ENCODE results near the gene KDM4B. TPM values are rescaled to one million over a fixed set of nuclear protein-coding genes. Genes with fewer than 3 reads are reported as not detected.
A peak's percentile ranks its signal among the peaks of the same experiment; 100 is the strongest.

The KDM4B gene
- total RNA-seq, 1 donor: 22.1 TPM

DNA sequence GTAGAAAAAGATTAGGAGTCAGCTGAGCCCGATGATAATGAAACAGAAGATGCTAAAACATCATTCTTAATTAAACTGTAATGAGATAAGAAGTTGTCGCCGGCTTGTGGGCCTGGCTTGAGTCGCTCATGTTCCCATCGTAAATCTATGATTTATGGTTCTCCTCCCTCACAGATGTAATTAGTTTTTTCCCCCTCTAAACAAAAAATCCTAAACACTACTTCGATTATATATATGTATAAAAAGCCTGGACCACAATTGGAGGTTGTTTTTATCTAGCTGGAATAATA is 220.3 kb downstream of the KDM4B start:
- TF ChIP-seq, protein P1, sequence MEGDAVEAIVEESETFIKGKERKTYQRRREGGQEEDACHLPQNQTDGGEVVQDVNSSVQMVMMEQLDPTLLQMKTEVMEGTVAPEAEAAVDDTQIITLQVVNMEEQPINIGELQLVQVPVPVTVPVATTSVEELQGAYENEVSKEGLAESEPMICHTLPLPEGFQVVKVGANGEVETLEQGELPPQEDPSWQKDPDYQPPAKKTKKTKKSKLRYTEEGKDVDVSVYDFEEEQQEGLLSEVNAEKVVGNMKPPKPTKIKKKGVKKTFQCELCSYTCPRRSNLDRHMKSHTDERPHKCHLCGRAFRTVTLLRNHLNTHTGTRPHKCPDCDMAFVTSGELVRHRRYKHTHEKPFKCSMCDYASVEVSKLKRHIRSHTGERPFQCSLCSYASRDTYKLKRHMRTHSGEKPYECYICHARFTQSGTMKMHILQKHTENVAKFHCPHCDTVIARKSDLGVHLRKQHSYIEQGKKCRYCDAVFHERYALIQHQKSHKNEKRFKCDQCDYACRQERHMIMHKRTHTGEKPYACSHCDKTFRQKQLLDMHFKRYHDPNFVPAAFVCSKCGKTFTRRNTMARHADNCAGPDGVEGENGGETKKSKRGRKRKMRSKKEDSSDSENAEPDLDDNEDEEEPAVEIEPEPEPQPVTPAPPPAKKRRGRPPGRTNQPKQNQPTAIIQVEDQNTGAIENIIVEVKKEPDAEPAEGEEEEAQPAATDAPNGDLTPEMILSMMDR (IDR thresholded peaks at IDR 0.05; ENCODE audit: extremely low read depth, low read depth, low read length): no peak
- H2AFZ ChIP-seq (ENCODE audit: low read length): peak overlapping the region; percentile 42
- no peak for DNase-seq (ENCODE audit: insufficient read length, low spot score, missing footprints)

DNA sequence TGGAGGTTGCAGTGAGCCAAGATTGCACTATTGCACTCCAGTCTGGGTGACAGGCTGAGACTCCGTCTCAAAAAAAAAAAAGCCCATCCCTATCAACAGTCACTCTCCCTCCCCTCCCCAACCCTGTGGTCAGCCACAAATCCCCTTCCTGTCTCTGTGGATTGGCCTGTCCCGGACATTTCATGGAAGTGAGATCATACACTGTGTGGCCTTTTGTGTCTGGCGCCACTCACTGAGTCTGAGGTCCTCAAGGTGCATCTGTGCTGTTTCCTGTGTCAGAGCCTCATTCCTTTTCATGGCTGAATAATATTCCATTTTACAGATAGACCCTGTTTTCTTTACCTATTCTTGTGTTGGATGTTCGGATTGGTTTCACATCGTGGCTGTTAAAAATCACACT is 222.2 kb downstream of the KDM4B start:
- Histone ChIP-seq H3K79me2 (ENCODE audit: insufficient read depth, low read length) (no peaks in the 10 kb centered on the region), H3K4me2 (ENCODE audit: insufficient read depth, low read length) (no peak overlapping the region), H3K4me3 (ENCODE audit: insufficient read depth, low read length) (no peak overlapping the region), H3K4me1 (ENCODE audit: insufficient read depth, low read length) (peaks cover 4% of the 10 kb centered on the region), H3K27me3 (ENCODE audit: insufficient read depth, low read length) (no peaks in the 10 kb centered on the region), H3K27ac (ENCODE audit: low read depth, low read length) (no peak overlapping the region), H2AFZ (ENCODE audit: low read length) (no peak overlapping the region), H3K9me3 (ENCODE audit: low read depth, low read length) (no peaks in the 10 kb centered on the region), H4K20me1 (ENCODE audit: insufficient read depth, low read length) (no peaks in the 10 kb centered on the region), H3K36me3 (ENCODE audit: insufficient read depth, low read length) (no peaks in the 10 kb centered on the region)
- TF ChIP-seq, protein P1 (IDR thresholded peaks at IDR 0.05; ENCODE audit: extremely low read depth, low read depth, low read length): no peak
- no peak for DNase-seq (ENCODE audit: insufficient read length, low spot score, missing footprints)

More for the DNA sequence above, 220.3 kb downstream of the KDM4B start:
- H3K4me1 ChIP-seq (ENCODE audit: insufficient read depth, low read length): peaks cover 4% of the 10 kb centered on the region
- no peaks in the 10 kb centered on the region for H4K20me1 ChIP-seq (ENCODE audit: insufficient read depth, low read length)
- H3K9me3 ChIP-seq (ENCODE audit: low read depth, low read length): no peaks in the 10 kb centered on the region
- peak overlapping the region; percentile 50 for H3K4me2 ChIP-seq (ENCODE audit: insufficient read depth, low read length)
- peak overlapping the region; percentile 10 for H3K4me3 ChIP-seq (ENCODE audit: insufficient read depth, low read length)
- no peaks in the 10 kb centered on the region for H3K79me2 ChIP-seq (ENCODE audit: insufficient read depth, low read length)
- no peak overlapping the region for H3K27ac ChIP-seq (ENCODE audit: low read depth, low read length)
- H3K27me3 ChIP-seq (ENCODE audit: insufficient read depth, low read length): no peaks in the 10 kb centered on the region
- no peaks in the 10 kb centered on the region for H3K36me3 ChIP-seq (ENCODE audit: insufficient read depth, low read length)

DNA sequence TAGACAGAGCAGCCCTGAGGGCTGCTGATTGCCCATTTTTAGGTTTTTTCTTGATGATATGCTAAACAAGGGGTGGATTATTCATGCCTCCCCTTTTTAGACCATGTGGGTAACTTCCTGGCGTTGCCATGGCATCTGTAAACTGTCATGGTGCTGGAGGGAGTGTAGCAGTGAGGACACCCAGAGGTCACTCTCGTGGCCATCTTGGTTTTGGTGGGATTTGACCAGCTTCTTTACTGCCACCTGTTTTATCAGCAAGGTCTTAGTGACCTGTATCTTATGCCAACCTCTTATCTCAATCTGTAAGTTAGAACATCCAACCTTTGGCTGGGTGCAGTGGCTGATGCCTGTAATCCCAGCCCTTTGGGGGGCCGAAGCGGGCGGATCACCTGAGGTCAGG is 223.7 kb downstream of the KDM4B start:
- no peaks in the 10 kb centered on the region for H3K9me3 ChIP-seq (ENCODE audit: low read depth, low read length)
- H3K27me3 ChIP-seq (ENCODE audit: insufficient read depth, low read length): no peaks in the 10 kb centered on the region
- H3K27ac ChIP-seq (ENCODE audit: low read depth, low read length): no peak overlapping the region
- no peak overlapping the region for H3K4me3 ChIP-seq (ENCODE audit: insufficient read depth, low read length)
- DNase-seq (ENCODE audit: insufficient read length, low spot score, missing footprints): no peak
- TF ChIP-seq, protein P1 (IDR thresholded peaks at IDR 0.05; ENCODE audit: extremely low read depth, low read depth, low read length): no peak
- H3K4me1 ChIP-seq (ENCODE audit: insufficient read depth, low read length): peaks cover 4% of the 10 kb centered on the region
- H2AFZ ChIP-seq (ENCODE audit: low read length): no peak overlapping the region
- no peaks in the 10 kb centered on the region for H3K36me3 ChIP-seq (ENCODE audit: insufficient read depth, low read length)
- no peak overlapping the region for H3K4me2 ChIP-seq (ENCODE audit: insufficient read depth, low read length)
- no peaks in the 10 kb centered on the region for H3K79me2 ChIP-seq (ENCODE audit: insufficient read depth, low read length)
- H4K20me1 ChIP-seq (ENCODE audit: insufficient read depth, low read length): no peaks in the 10 kb centered on the region

DNA sequence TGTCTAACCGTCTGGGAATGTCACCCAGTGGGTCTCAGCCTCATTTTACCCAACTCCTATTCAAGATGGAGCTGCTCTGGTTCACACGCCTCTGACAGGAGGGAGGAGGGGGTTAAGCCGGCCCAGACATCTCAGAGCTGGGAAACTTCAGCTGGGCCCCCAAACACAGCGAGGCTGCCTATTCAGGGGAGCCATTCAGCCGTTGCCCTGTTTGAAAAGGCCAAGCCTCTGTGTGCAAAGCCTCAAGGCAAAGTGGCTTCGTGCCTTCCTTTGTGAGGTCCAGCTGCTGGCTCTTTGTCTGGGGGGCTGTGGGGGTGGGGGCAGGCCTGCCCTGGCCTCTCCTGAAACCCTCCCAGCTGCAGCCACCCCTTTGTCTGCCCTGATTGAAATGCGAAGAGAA is 224.3 kb downstream of the KDM4B start:
- Histone ChIP-seq H3K27ac (ENCODE audit: low read depth, low read length) (no peak overlapping the region), H3K9me3 (ENCODE audit: low read depth, low read length) (no peaks in the 10 kb centered on the region), H2AFZ (ENCODE audit: low read length) (no peak overlapping the region), H3K4me3 (ENCODE audit: insufficient read depth, low read length) (no peak overlapping the region), H3K4me1 (ENCODE audit: insufficient read depth, low read length) (peaks cover 4% of the 10 kb centered on the region), H3K36me3 (ENCODE audit: insufficient read depth, low read length) (no peaks in the 10 kb centered on the region), H3K79me2 (ENCODE audit: insufficient read depth, low read length) (no peaks in the 10 kb centered on the region), H3K4me2 (ENCODE audit: insufficient read depth, low read length) (no peak overlapping the region), H4K20me1 (ENCODE audit: insufficient read depth, low read length) (no peaks in the 10 kb centered on the region), H3K27me3 (ENCODE audit: insufficient read depth, low read length) (no peaks in the 10 kb centered on the region)
- TF ChIP-seq, protein P1 (IDR thresholded peaks at IDR 0.05; ENCODE audit: extremely low read depth, low read depth, low read length): no peak
- DNase-seq (ENCODE audit: insufficient read length, low spot score, missing footprints): peak; percentile 42
